Right ventricle myocardium inferior (tissue), 1 donor: ENCODE data around the gene DMAC2. TPM values are rescaled to one million over a fixed set of nuclear protein-coding genes. Genes with fewer than 3 reads are reported as not detected.
"Not testable (repeated sequence)": the region's sequence is repeated elsewhere in the genome, so short reads cannot be mapped to it uniquely, and the experiment has no call there.

Experiments
- ATAC-seq: fragments of 200-7000 bp; cut with Tn5 transposase; one replicate; pipeline ENCODE4 v1.9.1; 2020; ENCODE audit warnings: mild to moderate bottlenecking, moderate library complexity
- DNase-seq: peaks from one replicate; pipeline ENCODE4 v3.0.0; 2021; ENCODE audit errors: missing footprints
- intact Hi-C: fragments of 100-400 bp; cut with DNase I; formaldehyde crosslinking; loops from one replicate; pipeline ENCODE4 v1.11.0; 2022
- total RNA-seq: library from RNA; stranded (reverse); fragmentation: NEBNext Ultra II Directional; extraction: Animal tissue kit (Norgen Biotek cat#: 25700); gene quantifications from one replicate; pipeline ENCODE4 v1.2.1, GENCODE V29; 2021
- donor health status: DM: no; HTN: yes; CAD: no; lungs with severe emphysema.

DMAC2 gene
- total RNA-seq, 1 donor from 2014 or later: 108 TPM

DNA sequence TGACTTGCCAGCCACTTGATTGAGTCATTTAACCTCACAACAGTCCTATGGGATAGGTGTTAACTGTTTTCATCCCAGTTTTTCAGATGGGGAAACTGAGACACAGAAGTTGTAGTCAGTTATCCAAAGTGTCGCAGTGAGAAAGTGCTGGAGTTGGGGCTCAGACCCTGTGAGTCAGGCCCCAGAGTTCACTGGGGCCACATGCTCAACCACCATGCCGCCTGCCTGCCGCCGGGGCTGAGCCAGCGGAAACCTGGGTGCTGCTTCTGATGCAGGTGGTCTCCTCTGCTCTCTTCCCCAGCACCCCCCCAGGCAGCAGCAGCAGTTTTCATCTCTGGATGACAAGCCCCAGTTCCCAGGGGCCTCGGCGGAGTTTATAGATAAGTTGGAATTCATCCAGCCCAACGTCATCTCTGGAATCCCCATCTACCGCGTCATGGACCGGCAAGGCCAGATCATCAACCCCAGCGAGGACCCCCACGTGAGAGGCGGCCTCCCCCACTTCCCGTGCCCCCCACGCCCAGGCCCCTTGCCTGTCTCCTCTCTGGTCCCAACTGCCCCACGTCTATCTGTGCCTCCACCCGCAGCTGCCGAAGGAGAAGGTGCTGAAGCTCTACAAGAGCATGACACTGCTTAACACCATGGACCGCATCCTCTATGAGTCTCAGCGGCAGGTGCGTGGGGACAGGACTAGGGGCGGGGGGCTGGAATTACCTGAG, 29.2 kb downstream of the DMAC2 start:
- no peak for ATAC-seq
- DNase-seq: no peak
- intact Hi-C loops: no loop called here

DNA sequence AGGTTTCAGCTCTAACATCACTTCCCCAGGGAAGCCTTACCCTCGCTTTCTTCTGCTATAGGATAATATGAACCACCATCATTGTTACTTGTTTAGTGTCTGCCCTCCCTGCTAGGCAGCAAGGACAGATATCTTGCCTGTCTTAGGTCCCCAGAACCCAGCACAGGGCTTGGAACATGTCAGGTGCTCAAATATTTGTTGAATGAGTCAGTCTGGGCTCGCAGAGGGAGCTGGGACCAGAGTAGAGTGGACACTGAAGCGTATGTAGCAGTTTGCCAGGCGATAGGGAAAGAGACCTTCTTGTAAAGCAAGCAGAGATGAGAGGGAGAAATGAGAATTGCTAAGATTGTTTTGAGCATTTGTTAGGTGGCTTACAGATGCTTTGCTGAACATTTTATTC, 30.4 kb downstream of the DMAC2 start:
- ATAC-seq (peak; percentile 72), DNase-seq (no peak)
- intact Hi-C loops: no loop called here

- ATAC-seq, intact Hi-C loops, DNase-seq: not testable (repeated sequence)
Observed at GRCh38 chr19:41408846-41409245, 30.9 kb downstream of the DMAC2 start.

GRCh38 chr19:41408256-41408655, 31.5 kb downstream of the DMAC2 start:
- ATAC-seq (no peak), DNase-seq (no peak)
- intact Hi-C loops: no loop called here

- ATAC-seq: peak; percentile 35
- no peak for DNase-seq
- intact Hi-C loops: no loop called here
Observed at GRCh38 chr19:41407271-41407670, 32.4 kb downstream of the DMAC2 start.

DNA sequence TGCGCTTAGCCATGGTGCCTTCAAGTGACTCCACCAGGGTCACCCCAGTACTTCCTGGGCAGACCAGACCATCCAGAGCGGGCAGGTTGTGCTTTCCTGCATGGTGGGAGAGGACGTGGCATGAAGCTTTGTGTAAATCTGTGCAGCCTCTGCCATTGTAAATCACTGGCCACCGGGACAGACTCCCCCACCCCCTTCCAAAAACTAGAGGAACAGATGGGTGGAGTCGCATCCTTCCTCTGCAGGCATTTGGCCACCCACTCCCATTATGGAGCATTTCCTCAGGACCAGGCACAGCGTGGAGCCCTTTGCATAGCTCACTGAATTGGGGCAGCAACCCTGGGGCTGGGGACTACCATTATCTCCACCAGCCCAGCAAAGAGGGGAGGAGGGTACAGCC, 33.9 kb downstream of the DMAC2 start:
- DNase-seq (no peak), ATAC-seq (no peak)
- intact Hi-C loops: no loop called here

DNA sequence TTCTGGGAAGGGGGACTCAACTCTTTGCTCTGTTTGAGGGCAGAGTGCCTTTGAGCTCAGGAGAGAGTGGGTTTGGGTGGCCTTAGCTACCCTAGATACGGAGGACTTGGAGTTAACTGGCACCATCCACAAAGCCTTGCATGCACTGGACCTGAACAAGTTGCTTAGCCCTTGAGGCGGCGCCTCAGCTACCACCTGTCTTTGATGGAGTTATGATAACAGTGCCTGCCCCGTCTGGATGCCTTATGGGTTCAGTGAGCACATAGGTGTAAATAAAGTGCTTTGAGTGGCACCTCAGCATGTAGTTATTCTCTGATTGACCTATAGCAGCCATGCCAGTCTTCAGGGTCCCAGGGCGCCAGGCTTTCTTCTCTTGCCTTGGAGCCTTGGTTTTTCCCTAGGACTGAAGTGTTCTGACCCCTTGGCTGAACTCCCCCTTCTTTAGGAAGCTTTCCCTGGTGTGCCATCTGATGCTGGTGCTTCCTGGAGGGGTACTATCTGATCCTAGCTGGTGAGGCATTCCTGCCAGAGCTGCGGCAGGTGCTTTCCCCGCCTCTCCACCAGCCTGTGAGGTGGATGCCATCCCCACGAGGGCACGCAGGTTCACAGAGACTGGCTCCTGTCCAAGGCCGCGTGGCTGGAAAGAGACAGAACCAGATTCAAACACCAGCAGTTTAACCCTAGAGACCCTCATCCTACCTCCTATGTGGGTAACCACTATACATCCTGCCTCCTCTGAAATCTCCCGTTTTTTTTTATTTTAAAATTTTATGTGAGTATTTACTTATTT, 36.3 kb downstream of the DMAC2 start:
- ATAC-seq (no peak), DNase-seq (no peak)
- intact Hi-C loops: no loop called here

DNA sequence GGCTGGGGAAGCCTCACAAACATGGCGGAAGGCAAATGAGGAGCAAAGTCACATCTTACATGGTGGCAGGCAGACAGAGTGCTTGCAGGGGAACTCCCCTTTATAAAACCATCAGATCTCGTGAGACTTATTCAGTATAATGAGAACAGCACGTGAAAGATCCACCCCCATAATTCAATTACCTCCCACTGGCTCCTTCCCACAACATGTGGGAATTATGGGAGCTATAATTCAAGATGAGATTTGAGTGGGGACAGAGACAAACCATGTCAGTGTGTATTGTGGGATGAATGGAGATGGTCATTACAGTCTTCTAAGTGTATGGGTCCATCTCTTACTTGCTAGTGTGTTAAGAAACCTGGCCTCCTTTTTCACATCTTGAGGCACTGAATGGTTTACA, 37.7 kb downstream of the DMAC2 start:
- ATAC-seq: no peak
- no peak for DNase-seq
- intact Hi-C loops: no loop called here

- DNase-seq: no peak
- no peak for ATAC-seq
- intact Hi-C loops: no loop called here
Observed at GRCh38 chr19:41401483-41401882, 38.2 kb downstream of the DMAC2 start.

DNA sequence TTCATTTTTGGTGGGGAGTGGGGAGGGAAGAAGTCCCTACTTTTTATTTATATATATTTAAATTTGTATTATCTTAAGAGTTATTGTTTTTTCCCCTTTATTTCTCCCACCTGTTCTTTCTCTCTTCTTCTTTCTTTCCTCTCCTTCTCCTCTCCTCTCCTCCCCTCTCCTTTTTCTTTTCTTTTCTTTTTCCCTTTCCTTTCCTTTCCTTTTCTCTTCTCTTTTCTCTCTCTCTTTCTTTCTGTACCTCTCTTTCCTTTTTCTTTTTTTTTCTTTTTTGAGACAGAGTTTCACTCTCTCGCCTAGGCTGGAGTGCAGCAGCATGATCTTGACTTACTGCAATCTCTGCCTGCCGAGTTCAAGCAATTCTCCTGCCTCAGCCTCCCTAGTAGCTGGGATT, 40.2 kb downstream of the DMAC2 start:
- intact Hi-C loops: no loop called here
- ATAC-seq: no peak
- no peak for DNase-seq

GRCh38 chr19:41399091-41399490, 40.6 kb downstream of the DMAC2 start:
- ATAC-seq: no peak
- DNase-seq: no peak
- intact Hi-C loops: no loop called here

DNA sequence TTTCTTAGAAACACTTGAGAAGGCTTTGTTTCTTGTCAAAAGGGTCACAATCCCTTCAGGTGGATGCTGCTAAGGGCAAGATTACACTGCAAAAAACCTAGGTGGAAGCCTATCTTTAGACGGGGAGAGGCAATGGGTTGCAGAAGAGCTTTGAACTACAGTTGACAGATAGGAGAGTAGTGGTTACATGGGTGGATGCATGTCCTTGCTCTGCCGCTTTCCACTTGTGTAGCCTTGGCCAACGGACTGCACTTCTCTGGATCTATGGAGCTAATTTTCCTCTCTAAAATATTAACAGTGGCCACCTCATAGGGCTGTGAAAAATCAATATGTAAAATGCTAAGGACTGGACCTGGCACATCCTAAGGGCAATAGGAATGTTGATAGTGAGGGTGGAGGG, 41.1 kb downstream of the DMAC2 start:
- intact Hi-C loops: no loop called here
- DNase-seq (no peak), ATAC-seq (no peak)

DNA sequence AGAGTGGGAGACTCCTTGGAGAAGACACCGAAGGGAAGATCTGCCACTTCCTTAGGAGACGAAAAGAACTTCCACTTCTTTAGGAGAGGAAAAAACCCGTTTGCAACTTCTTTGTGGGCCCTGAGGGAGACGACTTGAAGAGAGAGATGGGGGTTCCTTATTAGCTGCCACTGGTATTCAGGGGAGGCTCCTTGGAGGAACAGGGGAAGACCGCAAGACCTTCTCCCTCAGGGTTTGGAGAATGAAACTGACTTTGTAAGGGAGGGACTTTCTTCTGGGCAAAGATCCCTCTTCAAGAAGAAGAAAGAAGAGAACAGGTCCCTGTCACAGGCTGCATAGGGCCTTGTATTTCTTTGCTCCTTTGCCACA, 41.7 kb downstream of the DMAC2 start:
- intact Hi-C loops: no loop called here
- DNase-seq: no peak
- no peak for ATAC-seq

- DNase-seq (peak; percentile 99), ATAC-seq (peak; percentile 98)
- intact Hi-C loops: loop anchor here (1.0 to 2.0 kb wide), 2 partner anchors 33 to 41 kb away; partner anchors contain the start of genes B9D2 and DMAC2
Observed at GRCh38 chr19:41397086-41398049, 42.3 kb downstream of the DMAC2 start, which contains the start of the genes BCKDHA and EXOSC5. Gene BCKDHA (plus strand): TSS chr19:41397818. CDS start chr19:41397828, 10 bp downstream. Gene EXOSC5 (minus strand): TSS chr19:41397359. CDS start chr19:41397328, 31 bp downstream.

- intact Hi-C loops: no loop called here
- DNase-seq (no peak), ATAC-seq (no peak)
Observed at GRCh38 chr19:41395355-41395754, 44.4 kb downstream of the DMAC2 start.

- ATAC-seq: no peak
- intact Hi-C loops: no loop called here
- DNase-seq: no peak
Observed at GRCh38 chr19:41392775-41393174, 46.9 kb downstream of the DMAC2 start.

DNA sequence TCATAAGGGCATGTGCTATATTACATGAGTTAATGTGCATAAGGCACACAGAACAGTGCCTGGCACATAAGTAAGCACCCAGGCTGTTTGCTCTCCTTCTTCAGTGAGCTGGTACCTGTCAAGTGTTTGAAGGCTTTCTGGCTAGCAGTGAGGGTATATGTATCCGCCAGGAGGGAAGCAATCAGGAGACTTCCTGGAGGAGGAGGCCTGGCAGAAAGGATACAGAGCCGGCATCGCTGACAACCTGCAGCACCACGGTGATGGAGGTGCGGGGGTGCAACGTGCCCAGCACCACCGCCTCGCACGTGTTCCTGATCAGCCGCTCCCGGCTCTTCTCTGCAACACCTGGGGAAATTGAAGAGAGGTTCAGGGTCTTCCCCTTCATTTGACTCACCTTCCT, 48.1 kb downstream of the DMAC2 start:
- no peak for DNase-seq
- ATAC-seq: no peak
- intact Hi-C loops: no loop called here

- peak; percentile 37 for ATAC-seq
- intact Hi-C loops: no loop called here
- no peak for DNase-seq
Observed at GRCh38 chr19:41386442-41386841, 53.3 kb downstream of the DMAC2 start.

GRCh38 chr19:41384351-41384750, 55.4 kb downstream of the DMAC2 start:
- no peak for ATAC-seq
- intact Hi-C loops: no loop called here
- no peak for DNase-seq
